Panc1 (cell line): Measurements from ENCODE around the gene XPNPEP1. TPM values are rescaled to one million over a fixed set of nuclear protein-coding genes. Genes with fewer than 3 reads are reported as not detected.

Source experiments
- total RNA-seq: library from RNA; stranded (reverse); gene quantifications from one replicate; pipeline ENCODE4 v1.2.1, GENCODE V29; 2021; ENCODE audit not compliant: unreplicated experiment

The XPNPEP1 gene
- total RNA-seq, 1 experiment from 2014 or later: 61.2 TPM

Other genes with a start within 250 kb of the XPNPEP1 start
- 32.4 TPM for gene ADD3, start 84.5 kb upstream of the XPNPEP1 start, total RNA-seq